Measurements from ENCODE around the gene MAGEL2. TPM values are rescaled to one million over a fixed set of nuclear protein-coding genes. Genes with fewer than 3 reads are reported as not detected.

The MAGEL2 gene
- polyA plus RNA-seq, 1 donor from 2014 or later = not detected

Other genes with a start within 250 kb of the MAGEL2 start
- not detected for gene GOLGA6L2, start 200.6 kb downstream of the MAGEL2 start, polyA plus RNA-seq
- gene MKRN3, start 82.2 kb downstream of the MAGEL2 start, polyA plus RNA-seq = 0.49 TPM
- gene NDN, start 39.4 kb upstream of the MAGEL2 start, polyA plus RNA-seq = not detected

All from IgD-negative memory B cell (primary cell).